WERI-Rb-1 (cell line): ENCODE data around the gene ZNF121.

Experiments
- DNase-seq: peaks from one replicate; pipeline ENCODE4 v3.0.0-alpha.2; 2020
- H3K27ac ChIP-seq: fragments of 250-450 bp; sonication (Bioruptor Pico); 2 replicates; pipeline ENCODE4 v1.5.1; 2020; ENCODE audit warnings: mild to moderate bottlenecking, moderate library complexity
- H3K27me3 ChIP-seq: fragments of 250-450 bp; sonication (Bioruptor Pico); 2 replicates; pipeline ENCODE4 v1.5.1; 2021; ENCODE audit warnings: mild to moderate bottlenecking, low read depth, moderate library complexity; ENCODE audit not compliant: insufficient read depth, severe bottlenecking
- H3K36me3 ChIP-seq: fragments of 250-450 bp; sonication (Bioruptor Pico); 2 replicates; pipeline ENCODE4 v1.5.1; 2020; ENCODE audit warnings: mild to moderate bottlenecking, moderate library complexity
- H3K4me3 ChIP-seq: 2 replicates; pipeline ENCODE4 v1.5.1; 2011; ENCODE audit warnings: low read depth, mild to moderate bottlenecking, control low read depth, low read length
- H3K9me3 ChIP-seq: fragments of 250-450 bp; sonication (Bioruptor Pico); 2 replicates; pipeline ENCODE4 v1.5.1; 2021; ENCODE audit warnings: mild to moderate bottlenecking, moderate library complexity; ENCODE audit not compliant: severe bottlenecking
- CTCF ChIP-seq: IDR thresholded peaks from 2 replicates; pipeline ENCODE4 v1.5.1; 2011; ENCODE audit warnings: low read depth, mild to moderate bottlenecking, control low read depth, inconsistent platforms, low read length

Gene ZNF121

GRCh38 chr19:9528757-9529336 lies 55.5 kb downstream of the ZNF121 start:
- peaks cover 92% of the 10 kb centered on the region for H3K36me3 ChIP-seq
- peaks cover 47% of the 10 kb centered on the region for H3K9me3 ChIP-seq
- no peak for TF ChIP-seq CTCF
- no peak for DNase-seq
- no peaks in the 10 kb centered on the region for H3K27me3 ChIP-seq
- H3K4me3 ChIP-seq: no peak overlapping the region
- H3K27ac ChIP-seq: no peak overlapping the region

DNA sequence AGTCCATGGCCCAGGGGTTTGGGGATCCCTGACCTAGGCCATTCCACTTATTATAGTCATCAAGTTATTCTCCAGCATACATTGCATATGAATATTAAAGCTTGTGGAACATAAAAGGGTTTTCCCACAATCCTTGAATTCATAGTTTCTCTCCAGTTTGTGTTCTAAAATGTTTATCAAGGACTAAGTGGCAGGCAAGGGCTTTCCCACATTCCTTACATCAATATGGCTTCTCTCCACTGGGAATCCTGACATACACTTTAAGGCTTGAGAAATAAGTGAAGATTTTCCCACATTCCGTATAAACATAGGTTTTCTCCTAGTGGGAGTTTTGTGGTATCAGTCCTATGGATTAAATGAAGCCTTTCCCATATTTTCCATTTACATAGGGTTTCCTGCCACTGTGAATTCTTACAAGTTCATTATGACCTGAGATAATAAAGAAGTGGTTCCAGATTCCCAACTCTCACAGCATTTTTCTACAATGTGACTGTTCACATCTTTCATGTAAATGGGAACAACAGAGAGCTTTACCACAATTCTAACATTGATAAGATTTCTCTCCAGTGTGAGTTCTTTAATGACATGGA lies 60.3 kb downstream of the ZNF121 start:
- Histone ChIP-seq H3K36me3 (peaks cover 50% of the 10 kb centered on the region), H3K27me3 (no peaks in the 10 kb centered on the region), H3K9me3 (peaks cover 33% of the 10 kb centered on the region), H3K27ac (no peak overlapping the region), H3K4me3 (no peak overlapping the region)
- no peak for TF ChIP-seq CTCF
- no peak for DNase-seq
